IMR-90 (cell line): ENCODE data around the gene ITGA1. TPM values are rescaled to one million over a fixed set of nuclear protein-coding genes. Genes with fewer than 3 reads are reported as not detected.

ENCODE experiments used
- ATAC-seq: fragments of 200-7000 bp; cut with Tn5 transposase; 2 replicates; pipeline ENCODE4 v1.9.1; 2020; ENCODE audit warnings: low read depth, mild to moderate bottlenecking, moderate library complexity
- BruUV-seq: library from RNA; stranded (reverse); fragments of 400-500 nt; replicated peaks from 2 replicates; lab custom pipeline; 2021; lab: Mats Ljungman, UMichigan
- CTCF ChIA-PET: fragments of 300-600 bp; formaldehyde crosslinking; extraction: SDS; loops from one replicate; lab custom pipeline; 2021; ENCODE audit warnings: antibody characterized with exemption; lab: Yijun Ruan, JAX
- POLR2A ChIA-PET: fragments of 300-600 bp; sonication (Branson Sonifier 250); formaldehyde crosslinking; loops from one replicate; lab custom pipeline; 2022; ENCODE audit warnings: antibody characterized with exemption; ENCODE audit not compliant: unreplicated experiment; lab: Charles Lee
- DNase-seq: peaks from one replicate; pipeline ENCODE4 v3.0.0; 2013
- H2AFZ ChIP-seq: replicated peaks from 2 replicates; pipeline ENCODE3; 2013; ENCODE audit warnings: low read length, mild to moderate bottlenecking; ENCODE audit not compliant: poor library complexity
- H2AK5ac ChIP-seq: 2 replicates; pipeline ENCODE4 v1.6.1; 2013; ENCODE audit warnings: low read depth, low read length, inconsistent platforms
- H2AK9ac ChIP-seq: replicated peaks from 2 replicates; pipeline ENCODE3; 2013; ENCODE audit warnings: mild to moderate bottlenecking, low read depth, low read length, moderate library complexity; ENCODE audit not compliant: poor library complexity
- H2BK120ac ChIP-seq: 2 replicates; pipeline ENCODE4 v1.6.1; 2013; ENCODE audit warnings: low read depth, low read length, inconsistent platforms
- H2BK15ac ChIP-seq: 3 replicates; pipeline ENCODE4 v1.6.1; 2013; ENCODE audit warnings: low read depth, low read length, inconsistent platforms
- H2BK20ac ChIP-seq: 2 replicates; pipeline ENCODE4 v1.6.1; 2013; ENCODE audit warnings: low read depth, mild to moderate bottlenecking, inconsistent platforms, low read length, moderate library complexity
- H2BK5ac ChIP-seq: 2 replicates; pipeline ENCODE4 v1.6.1; 2013; ENCODE audit warnings: mild to moderate bottlenecking, low read depth, low read length, inconsistent platforms; ENCODE audit not compliant: poor library complexity, severe bottlenecking
- H3K14ac ChIP-seq: replicated peaks from 2 replicates; pipeline ENCODE4 v1.6.1; 2013; ENCODE audit warnings: low read depth, low read length, inconsistent platforms
- H3K18ac ChIP-seq: 2 replicates; pipeline ENCODE4 v1.6.1; 2013; ENCODE audit warnings: low read depth, low read length, control low read depth
- H3K23ac ChIP-seq: 2 replicates; pipeline ENCODE4 v1.6.1; 2013; ENCODE audit warnings: low read depth, low read length, inconsistent platforms
- H3K27ac ChIP-seq: 2 replicates; pipeline ENCODE4 v1.5.1; 2013; ENCODE audit warnings: mild to moderate bottlenecking, control low read depth, low read length; ENCODE audit not compliant: insufficient read depth
- H3K27me3 ChIP-seq: 2 replicates; pipeline ENCODE4 v1.6.1; 2013; ENCODE audit warnings: low read length; ENCODE audit not compliant: control insufficient read depth, insufficient read depth
- H3K36me3 ChIP-seq: 2 replicates; pipeline ENCODE4 v1.6.1; 2013; ENCODE audit warnings: low read length, mixed read lengths; ENCODE audit not compliant: control insufficient read depth, insufficient read depth
- H3K4ac ChIP-seq: 2 replicates; pipeline ENCODE4 v1.6.1; 2013; ENCODE audit warnings: low read depth, low read length, inconsistent platforms
- H3K4me1 ChIP-seq: 2 replicates; pipeline ENCODE4 v1.6.1; 2013; ENCODE audit warnings: low read length, mixed read lengths; ENCODE audit not compliant: control insufficient read depth, insufficient read depth
- H3K4me2 ChIP-seq: 2 replicates; pipeline ENCODE4 v1.6.1; 2013; ENCODE audit warnings: low read depth, mild to moderate bottlenecking, control low read depth, low read length, moderate library complexity
- H3K4me3 ChIP-seq: 2 replicates; pipeline ENCODE4 v1.5.1; 2013; ENCODE audit warnings: low read depth, mild to moderate bottlenecking, control low read depth, low read length, moderate library complexity; ENCODE audit not compliant: insufficient read depth
- H3K56ac ChIP-seq: 2 replicates; pipeline ENCODE4 v1.6.1; 2013; ENCODE audit warnings: low read length, inconsistent platforms; ENCODE audit not compliant: insufficient read depth; ENCODE audit errors: extremely low read depth
- H3K79me1 ChIP-seq, 2 experiments: 2 replicates each; pipeline ENCODE4 v1.6.1; 2013; ENCODE audit warnings: low read length in 2 of 2, inconsistent platforms in 1 of 2, low read depth in 1 of 2
- H3K9ac ChIP-seq: 2 replicates; pipeline ENCODE4 v1.6.1; 2013; ENCODE audit warnings: low read depth, low read length, control low read depth
- H3K9me1 ChIP-seq: 2 replicates; pipeline ENCODE4 v1.6.1; 2013; ENCODE audit warnings: low read length, inconsistent platforms; ENCODE audit not compliant: insufficient read depth
- H3K9me3 ChIP-seq: 2 replicates; pipeline ENCODE4 v1.6.1; 2013; ENCODE audit warnings: low read length; ENCODE audit not compliant: control insufficient read depth, insufficient read depth
- H4K20me1 ChIP-seq: 2 replicates; pipeline ENCODE4 v1.6.1; 2013; ENCODE audit warnings: low read length, inconsistent platforms; ENCODE audit not compliant: insufficient read depth
- H4K5ac ChIP-seq: 2 replicates; pipeline ENCODE4 v1.6.1; 2013; ENCODE audit warnings: mild to moderate bottlenecking, low read depth, low read length, control low read depth
- H4K8ac ChIP-seq, 2 experiments: 2 replicates each; pipeline ENCODE4 v1.6.1; 2013; ENCODE audit warnings: low read depth in 2 of 2, low read length in 2 of 2, control low read depth in 1 of 2, inconsistent platforms in 1 of 2
- H4K91ac ChIP-seq: 2 replicates; pipeline ENCODE4 v1.6.1; 2013; ENCODE audit warnings: low read depth, low read length, inconsistent platforms; ENCODE audit not compliant: insufficient read depth
- CEBPB ChIP-seq: IDR thresholded peaks from 2 replicates; pipeline ENCODE4 v1.6.1; 2012; ENCODE audit warnings: low read depth, low read length, improper control_type of control experiment
- ELK1 ChIP-seq: fragments of 150-350 bp; IDR thresholded peaks from 2 replicates; pipeline ENCODE4 v1.6.1; 2016; ENCODE audit warnings: low read depth, mild to moderate bottlenecking, low read length, moderate library complexity, borderline replicate concordance
- MXI1 ChIP-seq: IDR thresholded peaks from 2 replicates; pipeline ENCODE4 v1.6.1; 2012; ENCODE audit warnings: low read depth, mild to moderate bottlenecking, low read length, moderate library complexity, borderline replicate concordance
- POLR2A ChIP-seq: IDR thresholded peaks from 2 replicates; pipeline ENCODE4 v1.6.1; 2012; ENCODE audit warnings: mild to moderate bottlenecking, low read depth, low read length
- RAD21 ChIP-seq: IDR thresholded peaks from 2 replicates; pipeline ENCODE4 v1.6.1; 2012; ENCODE audit warnings: low read length, improper control_type of control experiment
- WGBS, 2 experiments: methylation state at CpG; one replicate each; pipeline versions ENCODE4 v1.1.5 to v1.1.7; 2013; ENCODE audit warnings: missing lambda C conversion rate in 2 of 2; ENCODE audit not compliant: insufficient read length in 1 of 2; ENCODE audit errors: extremely low coverage in 2 of 2; 5-methylcytosine and 5-hydroxymethylcytosine counted together
- dilution Hi-C: fragments of 300-500 bp; cut with HindIII; formaldehyde crosslinking; loops from one replicate; pipeline ENCODE4 v1.14.3; 2018; ENCODE audit warnings: low sequenced_read_pairs; ENCODE audit not compliant: unreplicated experiment
- in situ Hi-C: fragments of 300-500 bp; cut with MboI; formaldehyde crosslinking; loops from 3 replicates; pipeline ENCODE4 v1.14.3; 2019; ENCODE audit warnings: low sequenced_read_pairs, inconsistent platforms, mixed read lengths
- intact Hi-C: fragments of 100-400 bp; cut with micrococcal nuclease; formaldehyde crosslinking; loops from 2 replicates; pipeline ENCODE4 v1.10.0; 2022
- polyA plus RNA-seq, 3 experiments: library from polyadenylated mRNA; depleted of rRNA; stranded (reverse); fragments of >200 nt; gene quantifications; 2 replicates each; pipeline ENCODE4 v1.2.3, GENCODE V29; 2012; ENCODE audit warnings: low replicate concordance in 1 of 3
- total RNA-seq: library from RNA; depleted of rRNA; stranded (reverse); fragments of >200 nt; gene quantifications from 2 replicates; pipeline ENCODE4 v1.2.3, GENCODE V29; 2012

The ITGA1 gene
- total and polyA plus RNA-seq, 2 of the 4 experiments (the other 2 are of a cell fraction): 22.3 to 95.2 TPM

- ATAC-seq (0 out of 2 replicates have a peak, but pooled peaks have one; percentile 27), DNase-seq (peak; percentile 46)
- Histone ChIP-seq H3K9ac (no peak overlapping the region), H4K91ac (no peak overlapping the region), H4K20me1 (no peaks in the 10 kb centered on the region), H3K27me3 (no peaks in the 10 kb centered on the region), H3K79me1 (no peaks in the 10 kb centered on the region), H2BK120ac (no peak overlapping the region), H3K9me1 (peaks cover 3% of the 10 kb centered on the region; the same call in 1 of the 2 replicates), H3K4ac (no peak overlapping the region), H2BK15ac (no peak overlapping the region), H3K4me3 (no peak overlapping the region), H3K14ac (no peak overlapping the region), H3K4me2 (no peak overlapping the region), H3K18ac (no peak overlapping the region), H3K23ac (no peak overlapping the region), H3K4me1 (peaks cover 11% of the 10 kb centered on the region), H3K9me3 (no peaks in the 10 kb centered on the region), H2AFZ (no peak overlapping the region), H2AK5ac (no peak overlapping the region), H4K5ac (no peak overlapping the region), H3K36me3 (no peaks in the 10 kb centered on the region), H2AK9ac (no peak overlapping the region), H3K56ac (no peak overlapping the region), H2BK20ac (no peak overlapping the region), H3K27ac (no peak overlapping the region), H2BK5ac (no peak overlapping the region), H4K8ac (no peak overlapping the region)
- no CpG with 5 or more reads among the region's 1 CpG for WGBS, 2 experiments
- POLR2A ChIA-PET: no interaction called here
- peak; percentile 75 for TF ChIP-seq CEBPB
- TF ChIP-seq POLR2A: no peak
- no peak for TF ChIP-seq ELK1
- no peak for TF ChIP-seq MXI1
- TF ChIP-seq RAD21: no peak
- intact Hi-C loops (no loop called here), dilution Hi-C loops (no loop called here), in situ Hi-C loops (no loop called here)
- BruUV-seq: no TSS peak
- CTCF ChIA-PET: no interaction called here
Measured at GRCh38 chr5:52751137-52751536, 36.6 kb upstream of the ITGA1 start.
